Thoracic aorta (tissue), 2 donors: Measurements from ENCODE around the gene FKBP3. TPM values are rescaled to one million over a fixed set of nuclear protein-coding genes. Genes with fewer than 3 reads are reported as not detected.

Source experiments
- ATAC-seq: fragments of 150-250 bp; one replicate; pipeline ENCODE4 v1.8.0; 2017; ENCODE audit warnings: low read depth; ENCODE audit not compliant: insufficient number of reproducible peaks, low FRiP score
- DNase-seq: peaks from one replicate; pipeline ENCODE4 v3.0.0-alpha.2; 2020; ENCODE audit warnings: low spot score
- H3K27ac ChIP-seq, 2 donors: fragments of 200-600 bp; sonication (generic); 1 replicate in 1 of 2; 2 replicates in 1 of 2; pipeline ENCODE4 v1.5.1; 2016; ENCODE audit warnings: mild to moderate bottlenecking in 2 of 2, moderate library complexity in 2 of 2
- H3K27me3 ChIP-seq: fragments of 200-600 bp; sonication (generic); replicated peaks from 2 replicates; pipeline ENCODE4 v1.6.0; 2016; ENCODE audit warnings: mild to moderate bottlenecking; ENCODE audit not compliant: insufficient read depth
- H3K36me3 ChIP-seq: fragments of 200-600 bp; sonication (generic); one replicate; pipeline ENCODE4 v1.5.1; 2016
- H3K4me1 ChIP-seq, 2 donors: fragments of 200-600 bp; sonication (generic); 1 replicate in 1 of 2; 2 replicates in 1 of 2; pipeline versions ENCODE4 v1.5.1 to v1.6.0; 2016; ENCODE audit warnings: low read depth in 2 of 2, mild to moderate bottlenecking in 1 of 2; ENCODE audit not compliant: control insufficient read depth in 1 of 2
- H3K4me3 ChIP-seq: fragments of 200-600 bp; sonication (generic); 2 replicates; pipeline ENCODE4 v1.5.1; 2016; ENCODE audit warnings: mild to moderate bottlenecking
- H3K9me3 ChIP-seq: fragments of 200-600 bp; sonication (generic); 2 replicates; pipeline ENCODE4 v1.5.1; 2016
- total RNA-seq, 2 donors: library from RNA; depleted of rRNA; stranded (reverse); fragments of >200 nt; gene quantifications; one replicate each; pipeline versions ENCODE4 v1.1.0 to v1.2.3, GENCODE V29; 2016
- TF ChIP-seq, protein P1 (sequence below): fragments of 200-600 bp; sonication (generic); IDR thresholded peaks from one replicate; pipeline ENCODE4 v1.5.1; 2019; ENCODE audit warnings: antibody characterized with exemption

FKBP3 gene
- total RNA-seq, 2 donors from 2014 or later: 24.2 to 38.2 TPM

DNA sequence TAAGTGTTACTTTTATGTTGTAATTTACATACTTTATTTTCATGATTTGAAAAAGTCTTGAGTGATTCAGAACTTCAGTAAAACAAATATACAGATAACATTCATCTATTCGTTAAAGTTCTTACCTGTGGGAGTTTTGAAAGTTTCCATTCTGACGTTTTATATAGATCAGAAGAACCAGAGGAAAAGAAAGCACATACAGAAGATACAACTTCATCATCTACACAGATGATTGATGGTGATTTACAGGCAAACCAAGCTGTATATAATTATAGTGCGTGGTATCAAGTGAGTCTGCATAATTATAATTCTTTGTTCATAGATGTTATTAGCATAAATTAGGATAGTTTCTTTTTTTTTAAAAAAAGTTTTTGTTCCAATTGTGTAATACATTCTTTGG lies 20.0 kb downstream of the FKBP3 start:
- ATAC-seq: no peak

DNA sequence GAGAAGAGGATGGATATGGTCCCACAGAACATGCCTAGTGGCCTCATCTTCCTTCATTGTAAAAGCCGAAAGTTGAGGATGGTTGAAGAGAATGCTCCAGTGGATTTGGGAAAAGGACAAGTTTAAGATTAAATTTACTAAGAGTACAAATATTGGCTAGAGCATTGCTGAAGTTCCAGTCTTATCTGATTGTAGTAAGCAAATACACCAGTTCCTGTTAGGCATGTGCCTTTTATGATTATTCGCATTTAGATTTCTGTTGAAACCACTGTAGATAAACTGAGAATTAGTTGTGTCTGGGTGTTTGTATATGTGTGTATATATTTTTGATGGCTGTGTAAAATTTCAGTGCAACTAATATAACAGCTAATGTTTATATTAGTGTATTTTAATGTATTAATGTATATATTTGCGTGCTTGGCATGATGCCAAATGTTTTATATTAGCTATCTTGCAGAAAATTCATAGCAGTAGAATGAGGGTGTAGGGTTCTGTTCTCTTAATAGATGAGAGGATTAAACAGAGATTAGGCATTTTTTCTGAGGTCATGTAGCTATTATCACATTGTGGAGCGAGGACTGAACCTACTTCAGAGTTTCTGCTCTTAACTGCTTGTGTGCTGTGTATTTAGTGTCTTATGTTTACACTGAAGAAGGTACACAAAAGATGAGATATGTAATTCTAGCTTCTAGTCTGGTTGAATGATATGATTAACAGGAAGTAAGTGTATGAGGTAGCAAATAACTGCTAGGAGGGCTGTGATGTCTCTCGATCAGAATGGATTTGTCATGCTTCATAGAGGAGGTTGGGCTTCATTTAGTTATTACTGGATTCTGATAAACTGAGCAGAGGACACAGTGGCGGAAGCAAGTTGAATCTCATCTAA lies 21.1 kb downstream of the FKBP3 start:
- H3K27ac ChIP-seq: no peak overlapping the region
- H3K36me3 ChIP-seq: peaks cover 26% of the 10 kb centered on the region
- DNase-seq (no peak), ATAC-seq (no peak)
- no peaks in the 10 kb centered on the region for H3K27me3 ChIP-seq
- H3K4me1 ChIP-seq: no peaks in the 10 kb centered on the region
- no peaks in the 10 kb centered on the region for H3K9me3 ChIP-seq
- no peak overlapping the region for H3K4me3 ChIP-seq
- TF ChIP-seq, protein P1, sequence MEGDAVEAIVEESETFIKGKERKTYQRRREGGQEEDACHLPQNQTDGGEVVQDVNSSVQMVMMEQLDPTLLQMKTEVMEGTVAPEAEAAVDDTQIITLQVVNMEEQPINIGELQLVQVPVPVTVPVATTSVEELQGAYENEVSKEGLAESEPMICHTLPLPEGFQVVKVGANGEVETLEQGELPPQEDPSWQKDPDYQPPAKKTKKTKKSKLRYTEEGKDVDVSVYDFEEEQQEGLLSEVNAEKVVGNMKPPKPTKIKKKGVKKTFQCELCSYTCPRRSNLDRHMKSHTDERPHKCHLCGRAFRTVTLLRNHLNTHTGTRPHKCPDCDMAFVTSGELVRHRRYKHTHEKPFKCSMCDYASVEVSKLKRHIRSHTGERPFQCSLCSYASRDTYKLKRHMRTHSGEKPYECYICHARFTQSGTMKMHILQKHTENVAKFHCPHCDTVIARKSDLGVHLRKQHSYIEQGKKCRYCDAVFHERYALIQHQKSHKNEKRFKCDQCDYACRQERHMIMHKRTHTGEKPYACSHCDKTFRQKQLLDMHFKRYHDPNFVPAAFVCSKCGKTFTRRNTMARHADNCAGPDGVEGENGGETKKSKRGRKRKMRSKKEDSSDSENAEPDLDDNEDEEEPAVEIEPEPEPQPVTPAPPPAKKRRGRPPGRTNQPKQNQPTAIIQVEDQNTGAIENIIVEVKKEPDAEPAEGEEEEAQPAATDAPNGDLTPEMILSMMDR: no peak

More for the DNA sequence above, 20.0 kb downstream of the FKBP3 start:
- no peak for DNase-seq
- Histone ChIP-seq H3K36me3 (peaks cover 24% of the 10 kb centered on the region), H3K4me1 (no peaks in the 10 kb centered on the region), H3K27ac (no peak overlapping the region), H3K4me3 (no peak overlapping the region), H3K27me3 (no peaks in the 10 kb centered on the region), H3K9me3 (no peaks in the 10 kb centered on the region)
- TF ChIP-seq, protein P1: no peak

DNA sequence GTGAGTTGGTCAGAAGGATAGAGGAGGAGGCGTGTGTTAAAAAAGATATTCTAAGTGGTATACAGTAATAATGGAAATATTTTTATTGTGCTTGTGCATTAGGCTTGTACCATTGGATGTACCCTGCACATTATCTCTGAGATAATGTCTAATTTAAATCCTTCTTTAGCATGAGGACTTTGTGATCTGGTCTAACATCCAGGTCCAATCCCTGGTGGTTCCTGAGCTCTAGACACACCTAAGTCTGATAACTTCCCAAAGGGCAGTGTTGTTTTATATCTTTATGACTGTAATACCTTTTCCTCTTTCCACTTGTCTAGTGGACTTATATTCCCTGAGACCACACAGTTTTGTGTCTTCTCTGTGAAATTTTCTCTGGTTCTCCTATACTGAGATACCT lies 29.7 kb downstream of the FKBP3 start:
- Histone ChIP-seq H3K36me3 (peaks cover 26% of the 10 kb centered on the region), H3K4me3 (no peak overlapping the region), H3K27ac (no peak overlapping the region), H3K9me3 (no peaks in the 10 kb centered on the region), H3K27me3 (no peaks in the 10 kb centered on the region), H3K4me1 (no peaks in the 10 kb centered on the region)
- ATAC-seq (no peak), DNase-seq (no peak)
- TF ChIP-seq, protein P1: no peak

DNA sequence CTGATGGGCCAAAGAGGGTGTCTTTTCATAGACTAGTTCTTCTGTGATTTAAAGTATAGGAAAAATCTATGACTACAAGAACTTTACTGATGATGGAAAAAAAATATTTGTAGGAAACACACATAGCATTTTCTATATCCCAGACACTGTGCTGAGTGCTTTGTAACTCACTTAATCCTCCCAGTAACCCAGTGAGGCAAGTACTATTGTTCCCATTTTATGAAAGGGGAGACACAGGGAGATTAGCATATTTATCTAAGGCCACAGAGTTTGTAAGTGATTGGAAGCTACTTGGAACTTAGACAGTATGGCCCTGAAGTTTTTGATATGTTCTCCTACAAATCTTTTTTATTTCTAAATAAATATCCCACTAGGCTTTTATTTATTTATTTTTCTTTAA lies 30.5 kb downstream of the FKBP3 start:
- Histone ChIP-seq H3K27me3 (no peaks in the 10 kb centered on the region), H3K36me3 (peaks cover 25% of the 10 kb centered on the region), H3K4me3 (no peak overlapping the region), H3K4me1 (no peaks in the 10 kb centered on the region), H3K27ac (no peak overlapping the region), H3K9me3 (no peaks in the 10 kb centered on the region)
- DNase-seq (no peak), ATAC-seq (no peak)
- TF ChIP-seq, protein P1: no peak

DNA sequence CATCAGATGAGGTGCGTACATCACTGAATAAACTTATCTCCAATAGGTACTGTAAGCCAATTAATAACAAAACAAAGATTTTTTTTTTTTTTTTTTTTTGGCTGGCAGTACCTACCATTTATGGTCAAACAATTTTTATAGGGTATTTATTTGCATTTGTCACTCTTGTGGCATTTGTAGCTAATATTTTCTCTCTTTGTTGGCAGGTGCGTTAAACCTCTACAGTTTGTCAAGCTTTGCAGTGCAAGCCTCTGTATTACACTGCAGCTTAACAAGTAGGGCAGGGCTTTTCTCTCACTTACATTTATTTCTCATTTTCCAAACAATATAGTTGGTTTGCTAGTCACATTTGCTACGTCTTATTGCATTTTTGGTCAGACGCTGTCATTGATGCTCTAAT lies 38.1 kb downstream of the FKBP3 start:
- TF ChIP-seq, protein P1: no peak
- H3K9me3 ChIP-seq: no peaks in the 10 kb centered on the region
- no peak overlapping the region for H3K27ac ChIP-seq
- no peak for DNase-seq
- H3K4me1 ChIP-seq: no peaks in the 10 kb centered on the region
- no peak overlapping the region for H3K4me3 ChIP-seq
- H3K27me3 ChIP-seq: no peaks in the 10 kb centered on the region
- H3K36me3 ChIP-seq: peaks cover 22% of the 10 kb centered on the region
- ATAC-seq: no peak
